SK-N-SH (cell line): Measurements from ENCODE around the gene FBXW5.

ENCODE experiments used
- EP300 ChIP-seq, 2 experiments: IDR thresholded peaks; 2 replicates each; pipeline versions ENCODE4 v1.4.0 to v1.6.1; 2012; ENCODE audit warnings: borderline replicate concordance in 1 of 2, low read depth in 1 of 2, low read length in 1 of 2
- JUND ChIP-seq: IDR thresholded peaks from 2 replicates; pipeline ENCODE4 v1.4.0; 2012
- REST ChIP-seq: IDR thresholded peaks from 2 replicates; pipeline ENCODE4 v1.6.1; 2012; ENCODE audit warnings: mild to moderate bottlenecking, low read depth, low read length, moderate library complexity
- SMC3 ChIP-seq: IDR thresholded peaks from 2 replicates; pipeline ENCODE4 v1.6.1; 2012; ENCODE audit warnings: low read depth, low read length, improper control_type of control experiment
- YY1 ChIP-seq: IDR thresholded peaks from 2 replicates; pipeline ENCODE4 v1.4.0; 2012; ENCODE audit warnings: low read depth, mild to moderate bottlenecking
- TF ChIP-seq, protein P1 (sequence below): fragments of 200-600 bp; sonication (generic); IDR thresholded peaks from 2 replicates; pipeline ENCODE4 v1.6.1; 2017; ENCODE audit warnings: antibody characterized with exemption, mild to moderate bottlenecking, moderate library complexity

DNA sequence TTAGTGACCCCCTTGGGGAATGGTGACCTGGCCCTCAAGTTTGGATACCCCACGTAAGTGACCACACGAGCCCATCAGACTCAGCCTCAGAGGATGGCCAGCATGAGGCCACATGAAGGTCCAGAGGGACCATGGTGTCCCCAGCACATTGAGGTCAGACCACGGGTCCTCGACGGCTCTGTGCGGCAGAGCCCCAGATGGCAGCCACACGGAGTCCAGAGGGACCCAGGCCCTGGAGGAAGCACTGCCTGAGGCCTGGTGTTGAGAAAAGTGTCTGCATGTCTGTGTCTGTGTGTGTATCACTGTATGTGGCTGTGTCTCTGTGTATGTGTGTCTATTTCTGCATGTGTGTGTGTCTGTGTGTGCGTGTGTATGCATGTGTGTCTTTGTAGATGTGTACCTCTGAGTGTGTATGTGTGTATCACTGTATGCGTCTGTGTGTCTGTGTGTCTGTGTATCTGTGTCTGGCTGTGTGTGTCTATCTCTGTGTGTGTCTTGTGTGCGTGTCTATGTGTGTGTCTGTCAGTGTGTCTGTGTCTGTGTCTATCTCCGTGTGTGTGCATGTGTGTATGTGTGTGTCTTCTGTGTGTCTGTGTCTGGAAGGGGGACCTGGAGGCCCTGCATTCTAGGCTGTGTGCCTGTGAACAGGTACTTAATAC, 39.2 kb upstream of the FBXW5 start:
- TF ChIP-seq, protein P1, sequence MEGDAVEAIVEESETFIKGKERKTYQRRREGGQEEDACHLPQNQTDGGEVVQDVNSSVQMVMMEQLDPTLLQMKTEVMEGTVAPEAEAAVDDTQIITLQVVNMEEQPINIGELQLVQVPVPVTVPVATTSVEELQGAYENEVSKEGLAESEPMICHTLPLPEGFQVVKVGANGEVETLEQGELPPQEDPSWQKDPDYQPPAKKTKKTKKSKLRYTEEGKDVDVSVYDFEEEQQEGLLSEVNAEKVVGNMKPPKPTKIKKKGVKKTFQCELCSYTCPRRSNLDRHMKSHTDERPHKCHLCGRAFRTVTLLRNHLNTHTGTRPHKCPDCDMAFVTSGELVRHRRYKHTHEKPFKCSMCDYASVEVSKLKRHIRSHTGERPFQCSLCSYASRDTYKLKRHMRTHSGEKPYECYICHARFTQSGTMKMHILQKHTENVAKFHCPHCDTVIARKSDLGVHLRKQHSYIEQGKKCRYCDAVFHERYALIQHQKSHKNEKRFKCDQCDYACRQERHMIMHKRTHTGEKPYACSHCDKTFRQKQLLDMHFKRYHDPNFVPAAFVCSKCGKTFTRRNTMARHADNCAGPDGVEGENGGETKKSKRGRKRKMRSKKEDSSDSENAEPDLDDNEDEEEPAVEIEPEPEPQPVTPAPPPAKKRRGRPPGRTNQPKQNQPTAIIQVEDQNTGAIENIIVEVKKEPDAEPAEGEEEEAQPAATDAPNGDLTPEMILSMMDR: no peak
- TF ChIP-seq JUND (no peak), SMC3 (no peak), YY1 (no peak), EP300 (IDR thresholded peaks at IDR 0.05; ENCODE audit: borderline replicate concordance in 1 of 2, low read depth in 1 of 2, low read length in 1 of 2) (no peak), REST (no peak)
